ENCODE results near the gene STON2.

Gene STON2

DNA sequence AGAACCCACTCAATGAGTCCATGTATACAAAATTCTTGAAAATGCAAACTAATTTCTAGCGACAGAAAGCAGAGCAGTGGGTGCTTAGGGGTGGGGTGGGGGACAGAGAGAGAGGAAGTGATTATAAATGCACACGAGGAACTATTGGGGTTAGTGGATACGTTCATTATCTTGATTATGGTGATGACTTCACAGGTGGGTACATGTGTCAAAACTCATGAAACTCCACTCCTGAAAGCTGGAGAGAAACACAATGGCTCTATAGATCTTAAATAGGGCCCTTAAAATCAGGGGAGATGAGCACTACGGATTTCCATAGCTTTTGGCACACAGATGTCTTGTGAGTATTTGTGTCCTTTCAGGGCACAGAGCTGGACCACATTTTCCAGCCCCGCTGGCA is 59.9 kb downstream of the STON2 start:
- DNase-seq (ENCODE audit: extremely low read depth in 1 of 2, low read depth in 1 of 2): no peak

DNA sequence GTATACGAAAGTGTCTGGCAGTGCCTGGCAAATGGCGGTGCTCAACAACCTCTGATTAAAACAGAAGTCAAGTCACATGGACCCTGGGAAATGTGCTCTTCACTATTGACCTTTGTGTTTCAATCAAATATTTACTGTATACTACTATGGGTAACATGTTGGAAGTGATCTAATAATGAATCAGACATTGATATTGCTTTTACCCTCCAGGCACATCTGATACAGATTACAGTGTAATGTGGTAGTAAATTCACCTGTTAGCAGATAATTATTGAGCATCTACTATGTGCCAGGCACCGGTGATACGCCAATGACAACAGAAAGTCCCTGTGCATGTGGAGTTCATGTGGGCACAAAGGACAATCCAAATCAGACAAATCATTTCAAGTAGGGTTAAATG is 63.1 kb downstream of the STON2 start:
- no peak for DNase-seq (ENCODE audit: extremely low read depth in 1 of 2, low read depth in 1 of 2)

DNA sequence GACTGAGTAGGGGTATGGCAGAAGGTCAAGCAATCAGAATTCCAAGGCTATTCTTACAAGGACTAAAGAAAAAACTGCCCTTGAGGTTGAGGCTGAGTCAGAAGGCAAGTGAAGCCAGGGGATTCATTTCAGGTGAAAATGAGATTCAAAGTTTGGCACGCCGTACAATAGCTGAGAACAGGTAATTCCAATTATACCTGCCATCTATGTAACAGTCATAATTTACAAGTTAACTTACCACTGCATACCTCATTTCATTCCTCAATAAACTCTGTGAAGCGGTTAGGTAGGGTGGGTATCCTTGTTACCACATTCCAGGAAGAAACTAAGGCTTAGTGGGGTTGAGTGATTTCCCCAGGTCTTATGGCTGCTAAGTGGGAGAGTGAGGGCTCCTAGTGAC is 64.1 kb downstream of the STON2 start:
- no peak for DNase-seq (ENCODE audit: extremely low read depth in 1 of 2, low read depth in 1 of 2)

DNA sequence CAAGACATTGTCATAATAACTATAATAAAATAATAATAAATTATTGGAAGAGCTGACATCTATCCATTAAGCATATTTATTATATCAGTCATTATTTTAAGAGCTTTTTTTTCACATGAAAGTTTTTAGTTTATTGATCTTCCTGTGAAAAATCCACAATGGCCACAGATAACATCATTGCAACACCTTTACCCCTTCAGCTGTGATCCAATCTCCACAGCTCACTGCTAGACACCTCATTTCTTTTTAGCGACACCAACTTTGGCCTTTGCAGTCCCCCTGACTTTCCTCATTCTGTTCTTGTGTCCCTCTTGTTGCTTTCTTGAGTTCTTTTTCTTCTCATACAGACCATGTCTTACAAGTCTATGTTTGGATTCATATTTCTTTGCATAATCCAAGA is 67.4 kb downstream of the STON2 start:
- DNase-seq (ENCODE audit: extremely low read depth in 1 of 2, low read depth in 1 of 2): no peak

DNA sequence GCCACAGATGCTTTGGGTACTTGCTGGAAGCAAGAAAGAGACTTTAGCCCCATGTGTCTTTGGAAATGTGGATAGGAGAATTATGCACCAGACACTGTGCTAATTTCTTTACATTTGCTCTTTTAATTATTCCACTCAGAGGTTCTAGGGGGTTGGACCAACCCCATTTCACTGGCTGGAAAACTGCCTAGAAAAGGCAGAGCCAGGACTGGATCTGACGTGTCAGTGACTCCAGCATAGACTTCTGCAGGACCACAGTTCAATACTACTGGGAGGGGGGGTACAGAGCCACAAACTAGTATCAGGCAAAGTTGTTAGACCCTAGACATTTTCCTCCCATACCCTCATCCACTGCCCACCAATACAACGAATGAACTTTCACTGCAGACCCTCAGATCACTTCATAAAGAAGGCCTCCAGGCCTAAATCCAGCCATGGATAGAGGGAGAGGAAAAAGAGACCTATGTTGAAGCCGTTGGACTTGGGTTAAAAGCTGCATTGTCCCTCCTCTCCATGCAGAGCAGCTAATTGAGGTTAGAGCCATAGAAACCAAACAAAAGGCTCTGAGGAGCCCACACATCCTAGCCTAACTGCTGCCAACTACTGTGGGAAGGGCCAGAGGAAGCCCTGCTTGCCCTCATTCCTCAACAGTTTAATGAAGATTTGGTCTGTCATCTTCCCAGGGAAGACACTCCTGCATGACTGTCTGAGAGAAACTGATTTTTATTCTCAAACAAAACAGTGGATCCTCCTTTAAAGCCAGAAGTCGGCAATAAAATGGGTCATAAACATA is 68.7 kb downstream of the STON2 start:
- no peak for DNase-seq (ENCODE audit: extremely low read depth in 1 of 2, low read depth in 1 of 2)

DNA sequence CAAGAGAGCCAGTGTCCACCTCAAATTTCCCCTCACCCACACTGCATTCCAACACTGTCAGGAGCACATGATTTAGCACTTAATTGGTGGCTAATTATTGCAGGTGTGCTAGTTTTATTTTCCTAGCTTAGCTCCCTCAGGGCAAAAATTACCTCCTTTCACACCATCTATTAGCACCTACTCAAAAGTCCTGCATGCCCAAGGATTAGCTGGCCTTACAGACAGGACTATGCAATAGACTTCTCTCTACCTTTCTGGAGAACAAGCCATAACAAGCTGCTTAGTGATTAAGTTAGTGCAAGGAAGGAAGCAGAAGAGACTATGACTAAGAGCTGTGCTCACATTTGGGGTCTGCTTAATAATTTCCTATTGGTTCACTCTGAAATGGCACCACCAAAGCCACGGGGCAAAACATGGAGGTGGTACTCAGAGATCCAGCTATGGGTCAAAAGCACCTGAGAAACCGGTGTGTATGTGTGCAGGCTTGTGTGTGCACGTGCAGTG is 69.5 kb downstream of the STON2 start:
- no peak for DNase-seq (ENCODE audit: extremely low read depth in 1 of 2, low read depth in 1 of 2)

DNA sequence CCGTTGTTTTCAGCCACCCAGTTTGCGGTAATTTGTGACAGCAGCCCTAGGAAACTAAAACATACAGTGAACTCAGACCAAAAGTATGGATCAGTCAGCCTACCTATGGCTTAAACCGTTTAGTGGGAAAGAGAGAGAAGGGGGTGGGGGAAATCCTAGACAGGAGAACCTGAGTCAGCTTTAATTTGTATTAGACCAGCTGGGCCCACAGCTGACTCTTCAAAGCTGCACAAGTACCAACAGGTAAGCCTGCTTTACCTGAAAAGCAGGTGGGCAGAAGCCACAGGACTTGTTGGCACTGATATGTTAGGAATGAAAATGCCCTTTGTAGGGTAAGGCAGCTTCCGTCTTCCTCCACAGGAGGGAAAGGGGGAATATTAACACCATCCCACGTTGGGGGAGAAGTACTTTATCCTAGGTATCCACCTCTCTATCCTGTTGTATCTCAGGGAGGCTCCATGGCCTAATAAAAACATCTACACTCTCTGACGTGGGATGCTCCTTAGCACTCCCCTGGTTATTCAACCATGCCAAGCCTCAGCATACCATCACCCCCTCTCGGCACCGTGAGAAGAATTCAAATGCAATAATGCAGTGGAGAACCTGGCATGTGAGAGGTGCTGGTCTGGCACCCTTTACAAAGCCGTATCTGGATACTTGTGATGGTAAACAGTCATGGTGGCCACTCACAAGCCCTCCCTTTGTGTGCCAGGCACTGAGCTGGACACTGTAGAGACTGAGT is 70.3 kb downstream of the STON2 start:
- DNase-seq (ENCODE audit: extremely low read depth in 1 of 2, low read depth in 1 of 2): no peak

DNA sequence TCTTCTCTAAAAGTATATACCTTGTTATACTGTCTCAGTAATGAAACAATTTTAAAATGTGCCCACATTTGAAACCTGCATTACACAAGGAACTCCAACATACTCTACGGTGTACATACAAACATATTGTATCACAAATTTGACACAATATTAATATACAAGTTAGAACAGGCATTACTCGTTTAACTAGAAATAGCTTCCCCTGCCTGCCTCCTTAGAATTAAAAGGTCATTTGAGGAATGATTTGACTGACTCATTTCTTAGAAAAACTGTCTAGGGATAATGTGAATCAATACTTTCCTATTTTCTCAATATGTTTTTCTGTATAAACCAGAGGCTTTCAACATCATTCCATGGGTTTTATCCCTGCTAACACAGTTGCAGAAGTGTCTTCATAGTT is 73.7 kb downstream of the STON2 start:
- no peak for DNase-seq (ENCODE audit: extremely low read depth in 1 of 2, low read depth in 1 of 2)

DNA sequence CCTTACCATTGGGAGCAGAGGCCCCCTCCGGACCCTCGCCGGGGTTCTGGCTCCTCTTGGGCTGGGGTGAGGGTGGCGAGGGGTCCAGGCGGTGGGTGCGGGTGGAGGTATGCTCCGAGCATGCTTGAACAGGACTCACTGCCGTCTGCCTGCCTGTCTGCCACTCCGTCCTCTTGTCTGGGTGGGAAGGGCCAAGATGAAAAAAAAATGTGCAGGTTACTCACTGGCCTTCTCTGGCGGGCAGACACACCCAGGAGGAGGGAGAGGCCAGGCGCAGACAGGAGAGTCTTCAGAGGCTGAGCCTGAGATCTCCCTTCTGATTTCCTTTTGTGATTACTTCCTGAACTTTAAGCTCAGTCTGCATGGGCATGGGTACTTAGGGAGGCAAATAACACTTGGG is 76.1 kb downstream of the STON2 start:
- no peak for DNase-seq (ENCODE audit: extremely low read depth in 1 of 2, low read depth in 1 of 2)

DNA sequence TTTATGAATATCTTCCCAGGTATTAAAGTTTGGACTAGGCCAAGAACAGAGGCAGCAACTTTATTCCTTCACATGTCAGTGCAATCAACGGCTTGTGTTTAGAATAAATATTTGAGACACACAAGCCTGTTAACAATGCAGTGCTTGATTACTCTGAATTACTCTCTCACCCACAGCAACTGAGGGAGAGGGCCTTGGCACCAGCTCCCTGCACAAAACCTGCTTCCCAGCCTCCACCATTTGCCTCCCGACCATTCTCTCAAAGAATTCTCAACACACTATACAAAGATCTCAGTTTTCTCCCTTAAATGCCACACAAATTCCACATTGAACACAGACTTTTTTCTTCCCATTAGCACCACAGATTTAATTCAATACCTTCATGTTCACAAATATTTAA is 77.0 kb downstream of the STON2 start:
- no peak for DNase-seq (ENCODE audit: extremely low read depth in 1 of 2, low read depth in 1 of 2)

DNA sequence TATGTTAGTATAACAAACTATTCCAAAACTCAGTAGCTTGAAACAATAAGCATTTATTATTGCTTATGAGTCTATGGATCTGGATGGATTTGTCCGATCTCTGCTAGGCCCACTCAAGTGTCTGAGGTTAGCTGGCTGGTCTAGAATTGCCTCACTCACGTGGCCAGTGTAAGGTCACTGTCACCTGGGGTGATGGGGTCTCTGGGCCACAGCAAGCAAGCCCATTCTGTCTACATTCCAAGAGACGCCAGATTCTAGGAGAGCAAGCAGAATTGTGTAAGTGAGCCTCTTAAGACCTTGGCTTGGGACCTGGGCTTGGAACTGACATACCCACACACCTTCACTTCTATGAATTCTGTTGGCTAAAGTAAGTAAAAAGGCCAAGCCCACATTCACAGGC is 80.2 kb downstream of the STON2 start:
- DNase-seq (ENCODE audit: extremely low read depth in 1 of 2, low read depth in 1 of 2): no peak

DNA sequence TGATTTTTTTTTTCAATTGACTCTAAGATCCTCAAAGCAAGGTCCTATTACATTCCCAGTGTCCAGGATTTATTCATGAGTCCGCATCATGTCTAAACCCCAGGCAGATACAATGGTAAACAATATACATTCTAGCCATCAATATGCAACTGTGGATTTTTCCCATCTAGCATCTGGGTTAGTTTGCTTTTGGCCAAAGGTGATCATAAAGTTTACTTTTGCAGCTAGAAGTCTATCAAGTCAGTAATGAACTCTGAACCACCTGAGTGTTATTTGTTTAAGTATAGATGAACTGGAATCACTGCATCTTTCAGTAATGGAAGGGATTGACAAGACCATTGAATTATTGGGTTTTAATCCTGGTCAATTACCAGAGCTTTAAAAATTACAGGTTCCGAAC is 80.8 kb downstream of the STON2 start:
- no peak for DNase-seq (ENCODE audit: extremely low read depth in 1 of 2, low read depth in 1 of 2)

DNA sequence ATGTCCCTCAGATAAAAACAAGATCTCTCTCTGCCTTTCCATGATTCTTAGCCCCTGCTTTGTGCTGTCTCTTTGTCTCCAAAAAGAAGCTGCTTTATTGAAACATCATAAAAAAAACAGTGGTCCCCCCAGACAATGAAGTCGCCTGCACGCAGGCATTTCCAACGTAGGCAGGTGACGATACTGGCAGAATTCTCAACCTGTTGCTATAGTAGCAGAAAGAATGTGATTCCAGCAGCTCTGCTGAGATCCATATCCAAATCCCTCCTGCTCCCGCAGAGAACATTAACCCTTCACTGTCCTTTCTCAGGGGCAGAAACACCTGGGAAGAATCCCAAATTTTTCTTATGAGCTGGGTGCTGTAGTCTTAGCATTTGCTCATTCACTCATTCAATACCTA is 84.8 kb downstream of the STON2 start:
- DNase-seq (ENCODE audit: extremely low read depth in 1 of 2, low read depth in 1 of 2): no peak

DNA sequence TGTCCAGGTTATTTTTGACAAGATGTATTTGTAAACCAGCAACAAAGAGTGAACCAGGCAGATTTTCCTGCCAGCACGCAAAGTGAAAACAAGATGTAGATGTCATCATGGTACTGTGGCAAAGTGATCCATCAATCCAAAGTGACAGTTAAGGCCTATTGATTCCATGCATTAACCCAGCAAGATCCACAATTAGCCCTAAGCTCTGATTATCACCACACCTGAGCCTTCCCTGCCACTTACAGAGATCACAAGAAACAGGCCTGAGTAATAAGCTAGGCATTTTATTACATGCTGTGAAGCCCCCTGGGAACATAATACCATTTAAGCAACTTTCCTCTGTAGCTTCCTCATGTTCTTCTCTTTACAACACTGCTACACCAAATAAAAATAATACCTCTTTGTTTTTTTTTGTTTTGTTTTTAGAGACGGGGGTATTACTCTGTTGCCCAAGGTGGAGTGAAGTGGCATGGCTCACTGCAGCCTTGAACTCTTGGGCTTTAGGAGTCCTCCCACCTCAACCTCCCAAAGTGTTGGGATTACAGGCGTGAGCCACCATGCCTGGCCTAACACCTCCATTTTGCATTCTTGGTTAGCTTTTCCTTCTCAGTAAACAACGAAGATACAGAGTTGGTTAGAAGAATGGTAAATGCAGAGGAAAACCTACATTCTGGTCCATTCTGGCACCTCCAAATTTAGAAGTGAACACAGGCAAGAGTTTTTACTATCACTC is 85.5 kb downstream of the STON2 start:
- no peak for DNase-seq (ENCODE audit: extremely low read depth in 1 of 2, low read depth in 1 of 2)

DNA sequence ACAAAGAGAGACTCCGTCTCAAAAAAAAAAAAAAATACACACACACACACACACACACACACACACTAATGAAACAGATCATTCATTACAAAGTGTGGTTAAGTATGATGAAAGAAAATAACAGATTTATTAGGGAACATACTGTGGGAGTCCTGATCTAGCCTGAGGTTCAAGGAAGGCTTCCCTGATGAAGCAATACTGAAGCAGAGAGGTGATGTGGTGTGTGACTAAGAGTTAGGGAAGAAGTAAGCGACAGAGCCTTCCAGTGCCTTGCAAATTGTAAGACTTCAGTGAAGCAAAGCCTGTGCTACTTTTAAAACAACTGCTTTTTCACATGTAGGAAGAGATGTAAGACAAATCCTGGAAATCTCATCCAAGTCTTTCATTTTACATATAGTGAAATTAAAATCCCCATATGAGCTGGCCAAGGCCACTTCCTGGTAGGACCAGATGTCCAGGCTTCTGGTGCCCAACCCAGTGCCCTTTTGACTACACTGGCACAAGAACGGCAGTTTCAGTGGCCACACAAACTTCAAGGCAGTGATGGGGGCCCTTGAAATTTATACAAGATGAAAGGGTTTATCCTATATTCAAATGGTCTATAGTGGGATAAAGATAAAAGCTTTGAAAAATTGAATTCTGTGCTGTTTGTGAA is 86.2 kb downstream of the STON2 start:
- DNase-seq (ENCODE audit: extremely low read depth in 1 of 2, low read depth in 1 of 2): no peak

DNA sequence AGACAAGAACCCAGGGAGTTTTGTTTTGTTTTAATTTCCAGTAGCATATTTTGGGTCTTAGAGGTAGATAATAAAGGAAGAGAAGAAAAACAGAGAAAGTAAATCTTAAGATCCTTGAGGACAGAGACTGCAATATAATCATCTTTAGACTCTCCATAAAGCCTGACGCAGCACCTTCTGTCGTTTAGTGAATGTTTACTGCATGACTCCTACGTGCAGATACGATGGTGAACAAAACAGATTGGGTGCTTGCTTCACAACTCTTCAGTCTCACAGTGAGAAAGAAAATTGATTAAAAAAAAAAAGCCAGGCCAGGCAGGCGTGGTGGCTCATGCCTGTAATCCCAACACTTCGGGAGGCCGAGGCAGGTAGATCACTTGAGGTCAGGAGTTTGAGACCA is 86.9 kb downstream of the STON2 start:
- DNase-seq (ENCODE audit: extremely low read depth in 1 of 2, low read depth in 1 of 2): no peak

DNA sequence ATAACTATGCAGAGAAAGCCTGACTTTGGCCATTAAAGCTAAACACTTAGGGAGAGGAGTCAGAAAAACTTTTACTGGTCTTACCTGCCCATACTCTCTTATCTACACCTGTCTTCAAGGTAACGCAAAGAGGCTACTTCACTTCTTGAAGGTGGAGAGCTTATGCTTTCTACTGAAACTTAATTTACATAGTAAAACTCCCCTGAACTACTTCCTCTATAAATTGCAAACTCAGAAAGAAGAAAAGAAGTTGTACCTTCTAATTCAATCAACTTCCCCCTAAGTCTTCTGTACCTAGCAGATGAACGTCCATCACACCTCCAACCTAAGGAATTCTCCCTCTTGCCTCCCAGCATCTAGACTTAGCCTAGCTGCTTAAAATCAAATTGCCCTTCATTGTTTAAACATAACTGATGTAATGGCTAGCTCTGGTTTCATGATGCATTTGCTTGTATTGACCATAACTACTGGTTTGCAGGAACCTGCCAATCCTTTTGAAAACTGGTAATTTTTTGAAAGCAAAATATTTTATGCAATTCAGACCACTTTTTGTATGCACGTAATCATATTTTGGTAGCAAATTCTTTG is 87.7 kb downstream of the STON2 start:
- no peak for DNase-seq (ENCODE audit: extremely low read depth in 1 of 2, low read depth in 1 of 2)

DNA sequence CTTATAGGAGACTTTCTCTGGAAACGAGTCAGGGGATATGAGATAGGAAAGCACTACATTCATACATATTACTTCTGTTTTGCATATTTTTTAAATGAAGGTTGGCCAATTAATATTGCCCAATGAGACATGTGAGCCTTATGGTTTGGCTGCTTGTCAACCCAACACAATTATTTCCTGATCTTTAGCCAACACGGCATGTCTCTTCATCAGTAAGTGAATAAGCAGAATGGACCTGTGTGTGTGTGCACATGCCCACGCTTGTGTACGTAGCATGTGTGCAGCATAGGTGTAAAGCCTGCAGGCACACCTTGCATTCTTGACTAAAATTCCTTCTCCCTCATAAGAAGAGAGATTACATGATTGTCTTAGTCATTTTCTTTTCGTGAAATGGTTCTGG is 88.3 kb downstream of the STON2 start:
- DNase-seq (ENCODE audit: extremely low read depth in 1 of 2, low read depth in 1 of 2): no peak

DNA sequence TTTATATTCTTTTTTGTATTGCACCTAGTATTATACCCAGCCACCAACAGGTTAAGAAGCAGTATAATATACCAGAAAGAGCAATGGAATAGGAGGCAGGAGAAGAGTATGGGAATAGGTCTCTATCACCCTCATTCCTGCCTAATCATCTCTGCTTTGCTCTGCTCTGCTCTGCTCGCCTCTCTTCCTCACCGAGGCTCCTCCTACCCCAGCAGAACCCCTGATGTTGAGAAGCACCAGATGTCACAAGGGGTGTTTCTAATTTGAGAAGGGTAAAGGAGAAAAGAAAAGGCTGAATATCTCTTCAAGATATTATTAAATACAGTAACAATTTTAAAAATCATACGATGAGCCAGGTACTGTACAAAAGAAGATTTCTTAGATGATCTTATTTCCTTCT is 89.0 kb downstream of the STON2 start:
- no peak for DNase-seq (ENCODE audit: extremely low read depth in 1 of 2, low read depth in 1 of 2)

DNA sequence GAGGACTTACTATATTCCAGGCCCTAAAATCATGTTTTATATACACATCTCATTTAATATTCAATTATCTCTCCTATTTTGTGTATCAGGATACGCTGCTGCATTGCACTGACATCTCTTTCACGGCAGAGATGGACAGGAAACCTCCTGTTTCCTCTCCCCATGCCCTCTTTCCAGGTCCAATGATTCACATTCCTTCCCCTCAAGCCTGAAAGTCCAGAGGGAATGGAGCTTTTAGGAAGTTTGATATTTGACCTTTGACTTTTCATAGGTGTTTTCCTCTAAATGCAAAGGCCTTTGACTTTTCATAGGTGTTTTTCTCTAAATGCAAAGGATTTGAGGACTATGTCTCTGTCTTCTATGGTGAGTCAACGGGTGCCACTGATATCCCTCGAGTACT is 89.5 kb downstream of the STON2 start:
- DNase-seq (ENCODE audit: extremely low read depth in 1 of 2, low read depth in 1 of 2): no peak

DNA sequence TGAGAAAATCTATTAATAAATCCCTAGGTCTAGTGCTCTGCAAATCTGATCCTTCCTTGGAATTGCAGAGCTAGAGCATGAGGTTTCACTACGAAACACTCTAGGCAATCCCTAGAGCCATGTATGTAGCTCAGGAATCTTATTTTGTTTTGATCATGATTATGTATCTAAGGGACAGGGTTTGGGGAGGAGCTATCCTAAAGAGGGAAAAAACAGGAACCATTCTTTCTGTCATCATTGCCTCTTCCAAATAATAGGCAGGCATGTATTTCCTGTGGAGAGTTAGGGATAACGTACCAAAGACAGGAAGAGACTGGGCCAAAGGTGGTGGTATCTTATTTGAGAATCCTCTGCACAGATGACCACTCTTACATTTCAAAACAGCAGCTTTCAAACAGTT is 90.6 kb downstream of the STON2 start:
- no peak for DNase-seq (ENCODE audit: extremely low read depth in 1 of 2, low read depth in 1 of 2)

Data from activated CD8-positive, alpha-beta memory T cell treated with anti-CD3 and anti-CD28 coated beads for 1 hour (primary cell).